Right lung (tissue), 5 donors: ENCODE measurements around the gene HRH2. TPM values are rescaled to one million over a fixed set of nuclear protein-coding genes. Genes with fewer than 3 reads are reported as not detected.

Experiments
- polyA plus RNA-seq, 5 donors: library from polyadenylated mRNA; unstranded; fragments of 120-200 nt; gene quantifications; one replicate each; pipeline versions ENCODE4 v1.2.1 to v1.2.3, GENCODE V29; 2013; ENCODE audit warnings: inconsistent platforms in 1 of 5, low replicate concordance in 1 of 5; ENCODE audit not compliant: insufficient read length in 5 of 5, insufficient read depth in 1 of 5

The HRH2 gene
- polyA plus RNA-seq, 5 donors: 5.2 to 9.0 (median 7.3) TPM

Other genes with a start within 250 kb of the HRH2 start
- under 1 TPM; 0.04 to 0.11 (median 0.06) TPM for gene DRD1, start 213.9 kb upstream of the HRH2 start, polyA plus RNA-seq
- gene SFXN1, start 179.5 kb upstream of the HRH2 start, polyA plus RNA-seq: 10 to 100 TPM; 23.7 to 43.9 (median 37.3) TPM
- 1 to 10 TPM; 2.1 to 3.3 (median 2.5) TPM for gene CPLX2, start 213.5 kb downstream of the HRH2 start, polyA plus RNA-seq